Heart left ventricle (tissue), 13 donors: ENCODE results near the gene EIF4E3.

ENCODE experiments used
- POLR2A ChIP-seq, 2 donors: fragments of 450-650 bp; IDR thresholded peaks; one replicate each; pipeline ENCODE4 v1.6.1; 2017; ENCODE audit warnings: antibody characterized with exemption in 2 of 2, mild to moderate bottlenecking in 2 of 2, moderate library complexity in 2 of 2
- TF ChIP-seq, protein P1 (sequence below), 12 donors: fragments of 200-600 bp; sonication (generic) in 4 of 12; IDR thresholded peaks; one replicate each; pipeline versions ENCODE4 v1.5.0 to v1.8.0; 2018 to 2022; ENCODE audit warnings: antibody characterized with exemption in 12 of 12, mild to moderate bottlenecking in 5 of 12
- donor health status: ischemic (EF 13 %, LVEDD 7.1; RV severe dilation, severe dysfunction).
- donor health status: DM: no; HTN: yes; CAD: no.
- donor health status: DM: no; HTN: no; CAD: no.
- donor health status: ischemic (EF 25% LVEDD 6.9; RV normal size, moderate dysfunction).
- donor health status: ischemic (EF 25% LVEDD 5.7; RV mildly dilated, moderate dysfunction).
- donor health status: ischemic (EF 35%, LVEDD 5.7; RV mildly dilated, moderate dysfunction).
- donor health status: nonischemic (EF 11% LVEDD 7.7; RV severe dilation, severe dysfunction).
- donor health status: DM: yes; HTN: yes; CAD: no.
- donor health status: PGD.
- donor health status: ischemic (EF 29% LVEDD 5.4; RV normal size, mild dysfunction).
- donor health status: nonischemic (EF 23%, LVEDD 6.1; RV moderate dilation, normal function).

DNA sequence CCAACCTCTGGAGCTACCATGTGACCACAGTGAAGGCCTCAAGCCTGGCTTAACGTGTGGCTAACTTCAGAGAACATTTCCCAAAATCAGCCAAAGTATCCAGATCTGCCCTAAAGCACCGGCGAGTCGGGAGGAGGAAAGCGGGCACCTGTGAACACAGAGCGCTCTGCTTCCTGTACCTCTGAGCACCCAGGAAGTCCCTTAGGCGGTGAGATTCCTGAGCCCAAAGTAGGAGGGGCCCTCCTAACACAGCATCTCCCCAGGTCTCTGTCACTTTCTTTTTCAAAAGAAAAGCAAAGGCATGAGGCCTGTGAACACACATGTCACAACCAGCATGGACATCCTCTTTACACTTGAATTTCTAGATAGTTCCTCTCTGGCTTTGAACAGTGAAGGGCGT lies 944 bp upstream of the EIF4E3 start:
- TF ChIP-seq, protein P1, sequence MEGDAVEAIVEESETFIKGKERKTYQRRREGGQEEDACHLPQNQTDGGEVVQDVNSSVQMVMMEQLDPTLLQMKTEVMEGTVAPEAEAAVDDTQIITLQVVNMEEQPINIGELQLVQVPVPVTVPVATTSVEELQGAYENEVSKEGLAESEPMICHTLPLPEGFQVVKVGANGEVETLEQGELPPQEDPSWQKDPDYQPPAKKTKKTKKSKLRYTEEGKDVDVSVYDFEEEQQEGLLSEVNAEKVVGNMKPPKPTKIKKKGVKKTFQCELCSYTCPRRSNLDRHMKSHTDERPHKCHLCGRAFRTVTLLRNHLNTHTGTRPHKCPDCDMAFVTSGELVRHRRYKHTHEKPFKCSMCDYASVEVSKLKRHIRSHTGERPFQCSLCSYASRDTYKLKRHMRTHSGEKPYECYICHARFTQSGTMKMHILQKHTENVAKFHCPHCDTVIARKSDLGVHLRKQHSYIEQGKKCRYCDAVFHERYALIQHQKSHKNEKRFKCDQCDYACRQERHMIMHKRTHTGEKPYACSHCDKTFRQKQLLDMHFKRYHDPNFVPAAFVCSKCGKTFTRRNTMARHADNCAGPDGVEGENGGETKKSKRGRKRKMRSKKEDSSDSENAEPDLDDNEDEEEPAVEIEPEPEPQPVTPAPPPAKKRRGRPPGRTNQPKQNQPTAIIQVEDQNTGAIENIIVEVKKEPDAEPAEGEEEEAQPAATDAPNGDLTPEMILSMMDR (IDR thresholded peaks at IDR 0.05): no peak
- TF ChIP-seq POLR2A (IDR thresholded peaks at IDR 0.05): no peak
